DMS53 (cell line): Measurements from ENCODE around the gene C2orf76.

Experiments
- DNase-seq: peaks from one replicate; lab custom pipeline; 2025; lab: John Stamatoyannopoulos, UW

Gene C2orf76

DNA sequence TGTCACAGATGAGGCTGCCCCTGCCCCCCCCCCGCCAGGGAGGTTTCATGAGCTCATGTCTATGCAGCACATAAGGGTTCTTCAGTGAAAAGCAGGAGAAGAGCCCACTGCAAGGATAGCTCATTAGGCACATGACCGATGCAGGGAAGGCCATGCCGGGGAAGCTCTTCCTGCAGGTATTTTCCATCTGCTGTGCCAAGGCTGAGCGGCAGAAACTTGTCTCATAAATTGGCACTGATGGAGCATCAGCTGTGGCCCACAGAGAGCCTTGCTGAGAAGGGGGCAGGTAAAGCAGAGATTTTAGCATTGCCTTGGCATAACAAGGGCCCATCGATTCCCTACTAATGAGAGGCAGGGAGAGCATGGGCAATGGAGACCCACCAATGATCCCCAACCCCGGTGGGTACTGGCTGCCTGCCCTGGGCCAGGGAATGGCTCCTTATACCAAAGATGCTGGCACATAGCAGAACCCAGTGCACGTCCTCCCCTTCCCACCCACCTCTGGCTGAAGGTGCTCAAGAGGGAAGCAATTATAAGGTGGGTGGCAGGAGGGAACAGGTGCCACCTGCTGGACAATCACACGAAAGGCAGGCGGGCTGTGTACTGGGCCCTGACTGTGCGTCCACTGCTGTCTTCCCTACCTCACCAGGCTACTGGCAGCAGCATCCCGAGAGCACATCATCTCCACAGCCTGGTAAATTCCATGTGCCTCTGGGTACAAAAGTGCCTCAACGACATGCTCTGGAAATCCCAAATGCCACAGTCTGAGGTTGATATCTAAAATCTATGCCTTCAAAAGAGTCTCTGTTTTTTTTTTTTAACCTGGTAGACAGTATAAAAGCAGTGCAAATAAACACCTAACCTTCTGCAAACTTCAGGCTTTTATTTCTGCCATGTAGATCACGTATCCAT lies 101.6 kb downstream of the C2orf76 start:
- DNase-seq, result peak; percentile 79

DNA sequence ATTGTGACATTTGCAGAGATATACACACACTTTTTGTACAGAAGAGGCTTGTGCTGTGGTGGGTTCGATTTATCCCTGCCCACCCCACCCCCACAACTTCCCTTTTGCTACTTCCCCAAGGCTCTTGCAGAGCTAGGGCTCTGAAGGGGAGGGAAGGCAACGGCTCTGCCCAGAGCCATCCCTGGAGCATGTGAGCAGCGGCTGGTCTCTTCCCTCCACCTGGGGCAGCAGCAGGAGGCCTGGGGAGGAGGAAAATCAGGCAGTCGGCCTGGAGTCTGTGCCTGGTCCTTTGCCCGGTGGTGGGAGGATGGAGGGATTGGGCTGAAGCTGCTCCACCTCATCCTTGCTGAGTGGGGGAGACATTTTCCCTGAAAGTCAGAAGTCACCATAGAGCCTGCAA lies 103.0 kb downstream of the C2orf76 start:
- DNase-seq, result no peak

DNA sequence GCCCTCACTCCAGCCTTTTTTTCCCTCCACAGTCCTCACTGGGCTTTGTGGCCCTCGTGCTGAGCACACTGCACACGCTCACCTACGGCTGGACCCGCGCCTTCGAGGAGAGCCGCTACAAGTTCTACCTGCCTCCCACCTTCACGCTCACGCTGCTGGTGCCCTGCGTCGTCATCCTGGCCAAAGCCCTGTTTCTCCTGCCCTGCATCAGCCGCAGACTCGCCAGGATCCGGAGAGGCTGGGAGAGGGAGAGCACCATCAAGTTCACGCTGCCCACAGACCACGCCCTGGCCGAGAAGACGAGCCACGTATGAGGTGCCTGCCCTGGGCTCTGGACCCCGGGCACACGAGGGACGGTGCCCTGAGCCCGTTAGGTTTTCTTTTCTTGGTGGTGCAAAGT lies 103.6 kb downstream of the C2orf76 start:
- DNase-seq, result no peak

DNA sequence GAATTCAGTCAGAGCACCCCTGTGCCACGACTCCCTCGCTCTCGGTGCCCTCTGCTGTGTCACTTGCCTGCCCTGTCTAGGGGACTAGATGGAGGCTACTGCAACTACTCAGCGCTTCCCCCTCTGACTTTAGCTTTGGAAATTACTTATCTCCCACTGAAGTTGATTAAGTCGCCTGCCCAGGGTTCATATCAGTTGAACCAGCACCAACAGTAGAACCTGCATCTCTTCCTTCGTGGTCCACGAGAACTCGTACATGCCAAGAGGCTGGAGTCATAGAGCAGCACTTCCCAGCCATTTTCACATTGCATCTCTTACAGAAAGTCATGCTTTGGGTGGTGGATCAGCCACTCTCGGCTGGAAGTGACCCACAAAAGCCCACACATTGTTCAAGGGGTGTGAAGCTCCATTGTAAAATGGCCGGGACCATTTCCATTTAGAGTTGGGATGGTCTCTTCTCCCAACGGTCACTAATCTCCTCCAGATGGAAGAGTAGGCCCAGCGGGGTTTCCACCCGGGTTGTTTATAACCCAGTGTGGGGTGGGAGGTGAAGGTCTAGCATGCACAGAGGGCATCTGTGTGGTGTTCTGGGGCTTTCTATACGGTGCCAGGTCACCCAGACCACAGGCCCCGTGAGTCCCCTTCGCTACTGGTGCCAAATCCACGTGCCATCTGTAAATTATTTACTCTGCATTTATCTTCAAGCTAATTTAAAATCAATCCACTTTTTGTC lies 105.0 kb downstream of the C2orf76 start:
- DNase-seq, result no peak

DNA sequence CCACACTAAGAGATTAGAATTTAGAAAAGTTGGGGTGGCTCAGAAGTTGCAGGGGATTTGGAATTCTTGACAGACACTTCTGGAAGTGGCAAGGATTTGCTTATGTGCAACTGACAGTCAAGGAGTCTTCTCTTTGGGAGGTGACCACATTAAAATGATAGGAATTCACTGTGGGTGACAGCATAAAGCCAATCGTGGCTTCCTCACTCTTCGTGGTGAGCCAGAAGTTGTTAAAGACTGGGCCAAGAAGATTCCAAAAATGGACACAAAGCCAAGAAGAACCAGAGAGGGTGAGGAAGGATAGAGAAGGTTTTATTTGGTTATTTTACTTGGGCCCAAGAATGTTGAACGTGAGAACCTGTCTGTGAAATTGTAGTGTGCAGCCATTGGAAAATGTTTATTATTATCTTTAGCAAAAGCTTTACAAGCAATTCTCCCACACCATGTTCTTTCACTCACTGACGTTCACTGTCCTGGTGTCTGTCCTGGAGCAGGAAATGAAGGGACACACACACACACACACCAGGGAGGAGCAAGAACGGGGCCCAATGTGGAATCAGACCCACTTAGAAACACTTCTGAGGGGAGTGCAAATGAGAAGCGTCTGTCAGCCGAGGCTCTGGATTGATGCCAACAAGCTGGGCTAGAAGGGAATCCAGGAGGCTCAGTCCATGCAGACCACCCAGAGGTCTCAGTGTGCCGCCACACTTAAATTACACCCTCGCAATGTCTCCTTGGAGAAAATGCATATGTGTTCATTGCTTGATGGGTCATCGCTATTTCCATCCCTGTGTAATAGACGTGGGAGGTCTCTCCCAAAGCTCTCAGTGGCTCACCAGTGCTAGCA lies 105.8 kb downstream of the C2orf76 start:
- no peak for DNase-seq

DNA sequence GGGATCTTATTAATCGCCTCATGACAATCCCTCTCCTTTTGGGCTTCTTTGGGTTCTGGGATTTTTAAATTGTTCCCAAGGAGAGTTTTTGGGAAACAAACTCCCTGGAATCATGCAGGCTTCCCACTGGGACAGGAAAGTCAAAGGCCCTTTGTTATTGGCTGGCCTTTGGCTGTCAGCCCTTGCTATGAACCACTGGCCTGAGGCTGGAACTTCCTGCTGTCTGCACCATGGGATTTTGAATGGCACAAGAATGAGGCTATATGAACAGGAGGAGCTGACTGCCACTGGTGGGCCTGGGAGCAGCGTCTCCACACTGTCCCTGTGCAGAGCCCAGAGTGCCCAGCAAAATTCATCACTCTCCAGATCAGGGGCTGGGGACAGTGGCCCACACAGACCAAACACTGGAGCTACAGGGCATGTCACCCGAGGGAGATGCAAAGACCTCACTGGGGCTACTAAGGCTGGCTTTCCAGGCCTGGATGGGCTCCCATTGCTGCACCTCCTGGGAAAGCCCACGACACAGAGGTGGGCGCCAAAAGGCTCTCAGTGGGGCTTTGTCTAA lies 107.3 kb downstream of the C2orf76 start:
- no peak for DNase-seq

DNA sequence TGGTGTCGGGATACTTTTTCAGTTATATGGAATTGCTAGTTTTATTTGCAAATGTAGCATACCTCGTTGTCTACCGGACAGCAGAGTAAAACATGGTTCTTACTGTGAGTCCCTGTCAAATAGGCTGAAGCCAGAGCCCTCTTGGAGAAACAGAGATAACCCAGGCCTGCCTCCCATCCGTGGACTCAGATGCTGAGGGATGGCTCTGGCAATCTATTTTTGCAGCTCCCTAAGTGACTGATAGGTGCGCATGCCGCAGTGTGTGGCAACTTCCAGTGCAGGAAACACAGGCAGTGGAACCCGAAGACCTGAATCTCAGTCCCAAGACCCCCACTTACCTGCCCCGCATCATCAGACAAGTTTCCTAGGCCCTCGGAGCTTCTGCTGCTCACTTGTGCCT lies 109.4 kb downstream of the C2orf76 start:
- no peak for DNase-seq

DNA sequence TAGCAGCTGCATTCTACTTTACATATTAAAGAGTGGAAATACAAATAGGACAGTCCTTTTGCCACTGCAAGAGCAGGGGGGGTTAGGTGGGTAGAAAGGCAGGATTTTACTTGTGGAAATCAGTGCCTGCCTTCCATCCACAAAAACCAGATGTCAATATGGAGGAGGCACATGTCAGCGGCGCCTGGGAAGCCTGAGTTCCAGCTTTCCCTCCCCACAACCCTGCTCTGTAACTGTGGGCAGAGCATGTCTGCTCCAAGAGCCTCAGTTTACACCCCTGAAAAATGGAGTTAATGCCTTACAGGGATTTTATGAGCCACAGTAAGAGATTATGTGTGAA lies 110.1 kb downstream of the C2orf76 start:
- DNase-seq, result no peak

DNA sequence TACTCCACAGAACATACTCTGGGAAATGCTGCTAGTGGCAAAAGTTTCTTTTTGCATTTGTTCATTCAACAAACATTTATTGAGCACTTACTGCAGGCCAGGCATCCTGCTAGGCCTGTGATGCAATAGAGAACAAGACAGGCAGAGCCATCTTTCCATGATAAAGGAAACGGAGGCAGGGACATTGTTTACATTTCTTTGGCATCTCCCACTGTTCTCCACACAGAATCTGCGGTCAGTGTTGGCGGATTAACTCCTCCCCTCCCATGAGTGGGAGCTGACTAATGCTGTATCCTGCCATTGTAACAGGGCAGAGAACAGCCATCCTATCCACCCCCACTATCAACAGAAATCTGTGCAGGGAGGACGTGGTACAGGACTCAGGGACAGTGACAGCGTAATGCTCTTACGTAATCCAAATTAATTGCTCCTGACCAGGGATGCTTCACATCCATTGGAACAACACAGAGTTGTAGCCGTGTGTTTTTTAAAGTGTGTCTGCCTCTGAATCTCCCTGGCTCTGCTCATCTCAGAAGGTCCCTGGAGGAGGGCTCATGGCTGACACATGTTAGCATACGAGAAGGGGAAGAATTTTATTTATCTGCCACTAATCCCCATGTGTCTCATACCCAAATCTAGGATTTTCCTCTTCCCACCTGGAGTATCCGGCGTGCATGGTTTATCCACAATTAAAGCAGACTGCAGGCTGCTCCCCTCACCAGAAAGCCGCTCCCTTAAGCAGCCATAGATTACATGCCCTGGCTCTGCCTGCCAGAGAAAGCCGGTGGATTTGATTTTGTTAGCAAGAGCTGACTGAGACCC lies 110.7 kb downstream of the C2orf76 start:
- DNase-seq, result no peak

DNA sequence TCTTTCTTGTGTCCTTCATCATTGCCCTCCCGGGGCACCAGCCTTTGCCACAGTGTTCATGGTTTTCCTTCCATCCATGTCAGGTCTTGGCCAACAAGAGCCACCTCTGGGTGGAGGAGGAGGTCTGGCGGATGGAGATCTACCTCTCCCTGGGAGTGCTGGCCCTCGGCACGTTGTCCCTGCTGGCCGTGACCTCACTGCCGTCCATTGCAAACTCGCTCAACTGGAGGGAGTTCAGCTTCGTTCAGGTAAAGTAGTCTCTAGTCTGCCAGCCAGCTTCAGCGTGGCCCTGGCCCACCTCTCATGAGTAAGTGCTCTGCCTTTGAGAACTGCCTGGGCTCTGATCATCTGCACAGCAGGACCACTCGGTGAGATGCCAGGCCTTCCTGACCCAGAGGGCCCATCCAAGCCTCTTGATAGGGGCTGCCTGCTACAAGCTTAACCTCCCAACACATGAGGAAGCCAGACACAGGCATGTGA lies 112.0 kb downstream of the C2orf76 start:
- no peak for DNase-seq

DNA sequence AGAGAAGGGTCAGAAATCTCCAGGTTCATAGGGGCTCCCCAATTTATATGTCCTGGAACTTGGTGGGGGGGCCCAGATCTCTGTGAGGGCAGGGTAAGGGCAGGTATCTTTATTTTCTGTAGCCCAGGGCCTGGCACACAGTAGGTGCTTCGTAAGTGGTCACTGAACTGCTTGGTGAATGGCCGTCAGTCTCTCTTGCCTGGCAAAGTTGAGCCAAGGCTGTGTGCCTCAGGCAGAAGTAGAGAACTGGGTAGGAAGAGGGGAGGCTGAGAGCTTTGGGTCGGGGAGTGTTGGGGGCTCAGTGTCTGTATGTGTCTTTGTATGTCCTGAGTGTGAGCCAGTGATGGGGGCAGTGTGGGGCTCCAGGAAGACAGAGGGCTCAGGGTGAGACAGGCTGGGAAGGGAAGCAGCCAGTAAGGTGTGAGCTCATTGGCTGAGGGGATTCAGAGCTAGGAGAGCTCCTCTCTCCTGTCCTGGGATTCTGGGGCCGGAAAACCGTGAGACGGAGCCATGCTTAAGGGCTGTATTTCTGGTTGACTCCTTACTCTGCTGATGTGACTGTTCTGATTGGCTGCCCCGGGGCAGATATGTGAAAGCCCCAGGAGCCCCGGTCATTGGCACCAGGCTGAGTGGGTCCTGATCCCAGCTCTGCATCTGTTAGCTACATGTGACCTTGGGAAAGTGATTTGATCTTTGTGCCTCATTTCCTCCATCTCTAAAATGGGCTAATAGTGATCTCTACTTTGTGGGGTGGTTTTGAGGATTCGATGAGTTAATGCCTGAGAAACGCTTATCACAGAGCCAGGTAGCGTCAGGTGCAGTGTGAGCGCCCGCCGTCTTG lies 112.7 kb downstream of the C2orf76 start:
- no peak for DNase-seq

DNA sequence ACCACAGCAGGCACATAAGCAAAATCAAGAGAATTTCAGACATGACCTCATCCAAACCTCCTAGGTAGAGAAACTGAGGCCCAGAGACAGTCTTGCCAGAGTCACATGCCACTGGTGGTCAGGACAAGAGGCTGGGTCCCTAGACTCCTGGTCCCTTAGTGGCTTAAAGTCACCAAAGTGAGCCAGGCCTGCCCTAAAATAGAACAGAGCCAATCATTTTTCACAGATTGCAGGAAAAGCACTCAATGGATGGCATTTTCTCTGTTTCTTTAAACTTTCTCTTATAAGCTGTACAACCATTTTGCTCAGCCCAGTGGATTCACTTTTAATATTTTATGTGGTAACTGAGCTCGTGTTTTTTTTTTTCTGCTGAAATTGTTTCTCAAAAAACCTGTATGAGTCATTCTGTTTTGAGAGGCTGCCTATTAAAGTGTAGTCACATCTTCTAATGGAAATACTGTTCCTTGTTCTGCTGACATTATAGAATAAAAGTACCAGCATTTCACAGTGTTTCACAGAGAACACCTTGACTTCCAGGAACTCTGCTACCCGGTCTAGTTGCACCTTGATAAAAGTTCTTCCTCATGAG lies 113.4 kb downstream of the C2orf76 start:
- no peak for DNase-seq
